ENCODE measurements around the gene RAD51B.
"Not testable (repeated sequence)": the region's sequence is repeated elsewhere in the genome, so short reads cannot be mapped to it uniquely, and the experiment has no call there.

Gene RAD51B

GRCh38 chr14:68198713-68199495 is 379.3 kb downstream of the RAD51B start:
- no peak for DNase-seq (ENCODE audit: low read depth in 3 of 3, low spot score in 1 of 3)

DNA sequence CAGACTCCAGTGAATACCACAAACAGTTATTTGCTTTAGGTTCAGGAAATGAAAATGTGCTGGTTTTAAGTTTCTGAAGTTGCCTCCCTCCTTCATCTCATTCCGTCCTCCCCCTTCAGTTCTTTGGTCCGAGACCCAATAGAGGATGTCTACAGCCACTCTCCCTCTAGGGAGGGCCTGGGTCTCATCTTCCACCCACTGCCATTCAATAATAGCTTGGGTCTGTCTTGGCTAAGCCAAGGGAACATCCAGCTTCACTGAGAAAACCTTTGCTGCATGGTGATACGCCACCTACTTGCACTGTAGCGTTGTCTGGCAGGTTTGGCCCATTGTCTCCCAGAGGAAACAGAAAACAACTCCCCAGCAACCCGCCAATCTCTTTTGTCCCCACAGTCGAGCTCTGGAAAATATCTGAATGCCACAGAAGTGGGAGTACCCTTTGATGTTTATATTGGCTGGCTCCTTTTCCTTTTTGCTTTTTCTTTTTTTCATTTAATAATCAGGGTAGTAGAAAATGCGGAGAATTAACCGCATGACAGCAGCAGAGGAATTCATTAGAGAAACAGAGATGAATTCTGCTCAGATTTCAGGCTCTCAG is 380.1 kb downstream of the RAD51B start:
- no peak for DNase-seq (ENCODE audit: low read depth in 3 of 3, low spot score in 1 of 3)

DNA sequence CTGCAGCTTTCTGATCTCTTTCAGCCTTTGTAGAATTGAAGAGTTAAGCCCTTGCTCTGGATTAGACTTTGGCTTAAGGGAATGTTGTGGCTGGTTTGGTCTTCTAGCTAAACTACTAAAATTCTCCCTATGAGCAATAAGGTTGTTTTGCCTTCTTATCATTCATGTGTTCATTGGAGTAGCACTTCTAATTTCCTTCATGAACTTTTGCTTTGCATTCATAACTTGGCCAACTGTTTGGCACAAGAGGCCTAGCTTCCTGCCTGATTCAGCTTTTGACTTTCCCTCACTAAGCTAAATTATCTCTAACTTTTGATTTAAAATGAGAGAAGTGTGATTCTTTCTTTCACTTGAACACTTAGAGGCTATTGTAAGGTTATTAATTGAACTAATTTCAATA is 384.3 kb downstream of the RAD51B start:
- no peak for DNase-seq (ENCODE audit: low read depth in 3 of 3, low spot score in 1 of 3)

- DNase-seq (ENCODE audit: low read depth in 3 of 3, low spot score in 1 of 3) = no peak
These were observed 388.6 kb downstream of the RAD51B start for GRCh38 chr14:68208218-68208617.

DNA sequence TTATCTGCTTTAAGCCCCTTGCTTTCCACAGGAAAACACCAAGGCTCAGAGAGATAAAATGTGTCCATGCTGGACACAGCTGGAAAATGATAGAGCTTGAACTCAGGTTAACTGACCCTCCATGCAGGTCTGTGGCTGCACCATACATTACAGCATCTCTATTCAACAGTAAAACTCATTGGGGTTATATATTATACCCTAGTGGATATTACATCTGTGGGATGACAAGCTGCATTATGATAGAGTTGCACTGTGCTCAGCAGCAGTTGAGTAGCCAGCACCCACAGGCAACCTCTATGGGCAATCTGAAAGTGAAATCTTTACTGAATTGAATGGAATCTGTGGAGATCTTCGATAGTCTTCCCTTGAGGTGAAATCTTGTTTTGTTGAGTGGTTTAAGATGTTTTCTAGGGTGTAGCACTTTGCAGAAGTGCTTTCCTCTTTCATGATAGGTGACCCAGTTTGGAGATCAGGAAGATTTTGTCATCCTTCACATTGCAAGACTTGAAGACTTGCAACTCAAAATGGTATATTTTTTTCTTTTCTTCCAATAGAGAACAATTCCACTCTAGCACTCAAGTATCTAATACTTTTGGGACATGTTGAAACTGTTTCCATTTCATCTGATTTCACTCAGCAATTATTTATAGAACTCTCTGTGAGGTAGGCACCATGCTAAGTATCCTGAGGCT is 389.2 kb downstream of the RAD51B start:
- no peak for DNase-seq (ENCODE audit: low read depth in 3 of 3, low spot score in 1 of 3)

GRCh38 chr14:68210729-68211299 is 391.2 kb downstream of the RAD51B start:
- peak in 1 of 3 donors; percentile 3 for DNase-seq (ENCODE audit: low read depth in 3 of 3, low spot score in 1 of 3)

GRCh38 chr14:68211421-68211820 is 391.8 kb downstream of the RAD51B start:
- no peak for DNase-seq (ENCODE audit: low read depth in 3 of 3, low spot score in 1 of 3)

- DNase-seq (ENCODE audit: low read depth in 3 of 3, low spot score in 1 of 3) = no peak
These were observed 392.3 kb downstream of the RAD51B start for GRCh38 chr14:68211886-68212285.

GRCh38 chr14:68212361-68212760 is 392.8 kb downstream of the RAD51B start:
- DNase-seq (ENCODE audit: low read depth in 3 of 3, low spot score in 1 of 3) = no peak

GRCh38 chr14:68214431-68214830 is 394.9 kb downstream of the RAD51B start:
- no peak for DNase-seq (ENCODE audit: low read depth in 3 of 3, low spot score in 1 of 3)

DNA sequence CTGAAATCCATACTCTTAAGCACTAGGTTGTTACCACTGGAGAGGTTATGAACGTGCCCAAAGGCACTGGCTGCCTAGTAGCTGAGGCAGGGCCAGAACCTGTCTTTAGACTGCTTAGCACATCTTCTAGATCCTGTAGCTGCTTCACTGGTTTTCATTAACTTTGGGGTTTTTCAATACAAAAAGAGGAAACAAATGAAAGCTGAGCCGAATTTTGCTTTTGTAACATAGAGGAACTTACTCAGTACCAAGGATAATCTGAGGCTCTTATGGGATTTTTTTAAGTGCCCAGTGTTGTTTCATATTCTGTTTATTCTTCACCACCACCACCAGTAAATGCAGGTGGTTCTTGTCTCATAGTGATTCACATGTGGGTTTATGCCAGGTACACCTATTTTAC is 396.1 kb downstream of the RAD51B start:
- DNase-seq (ENCODE audit: low read depth in 3 of 3, low spot score in 1 of 3) = no peak

GRCh38 chr14:68216079-68216478 is 396.5 kb downstream of the RAD51B start:
- DNase-seq (ENCODE audit: low read depth in 3 of 3, low spot score in 1 of 3) = no peak

DNA sequence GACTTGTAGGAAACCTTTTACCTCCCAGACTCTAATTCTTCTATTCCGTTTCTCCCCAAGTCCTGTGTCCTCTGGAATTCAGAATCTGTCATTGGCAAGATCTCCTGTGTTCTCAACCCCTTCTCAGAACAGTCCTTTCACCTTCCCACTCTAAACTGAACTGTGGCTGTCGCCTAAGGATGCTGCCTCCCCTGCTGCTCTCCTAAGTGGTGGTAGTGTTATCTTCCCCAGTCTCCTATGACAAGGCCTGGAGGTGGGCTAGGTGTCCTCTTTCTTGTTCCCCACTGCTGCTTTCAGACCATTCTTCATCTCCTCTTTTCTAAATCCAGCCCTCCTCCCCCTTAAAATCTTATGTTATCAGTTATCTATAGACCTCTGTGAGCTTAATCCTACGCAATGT is 397.4 kb downstream of the RAD51B start:
- DNase-seq (ENCODE audit: low read depth in 3 of 3, low spot score in 1 of 3) = no peak

DNA sequence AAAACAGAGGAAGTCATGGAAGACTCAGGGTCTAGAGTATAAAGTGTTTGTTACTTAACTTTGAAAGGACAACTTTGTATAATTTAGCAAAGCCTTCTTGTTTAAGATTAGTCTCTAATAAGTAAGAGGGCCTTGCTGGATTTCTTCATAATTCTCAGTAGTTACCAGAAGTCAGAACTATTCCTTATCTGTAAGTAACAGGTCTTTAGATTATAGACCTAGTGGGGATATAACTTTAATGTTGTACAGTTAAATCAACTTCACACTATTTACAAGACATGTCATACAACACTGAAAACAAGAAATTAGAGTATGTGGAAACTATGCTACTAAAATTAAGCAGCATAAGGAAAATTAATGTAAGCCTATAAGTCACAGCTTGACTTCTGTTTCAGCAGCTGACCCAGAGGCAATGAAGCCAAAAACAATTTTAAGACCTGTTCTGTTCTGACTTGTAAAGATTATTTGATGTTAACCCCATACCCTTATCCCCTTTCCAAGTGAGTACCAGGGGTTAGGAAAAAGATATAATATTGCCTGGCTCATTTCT is 398.3 kb downstream of the RAD51B start:
- no peak for DNase-seq (ENCODE audit: low read depth in 3 of 3, low spot score in 1 of 3)

DNA sequence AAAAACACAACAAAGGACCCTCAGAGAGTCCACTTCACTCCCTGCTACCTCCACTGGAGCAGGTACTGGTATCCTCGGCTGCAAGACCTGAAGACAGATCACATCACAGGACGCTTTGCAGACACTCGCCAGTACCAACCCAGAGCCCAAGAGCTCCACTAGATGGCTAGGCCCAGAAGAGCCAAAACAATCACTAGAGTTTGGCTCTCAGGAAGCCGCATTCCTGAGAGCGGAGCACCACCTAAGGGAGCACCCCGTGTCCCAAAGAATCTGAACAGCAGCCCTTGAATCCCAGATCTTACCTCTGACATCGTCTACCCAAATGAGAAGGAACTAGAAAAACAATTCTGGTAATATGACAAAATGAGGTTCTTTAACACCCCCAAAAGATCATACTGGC is 399.8 kb downstream of the RAD51B start:
- DNase-seq (ENCODE audit: low read depth in 3 of 3, low spot score in 1 of 3) = no peak

GRCh38 chr14:68221046-68221445 is 401.5 kb downstream of the RAD51B start:
- DNase-seq (ENCODE audit: low read depth in 3 of 3, low spot score in 1 of 3) = not testable (repeated sequence)

DNA sequence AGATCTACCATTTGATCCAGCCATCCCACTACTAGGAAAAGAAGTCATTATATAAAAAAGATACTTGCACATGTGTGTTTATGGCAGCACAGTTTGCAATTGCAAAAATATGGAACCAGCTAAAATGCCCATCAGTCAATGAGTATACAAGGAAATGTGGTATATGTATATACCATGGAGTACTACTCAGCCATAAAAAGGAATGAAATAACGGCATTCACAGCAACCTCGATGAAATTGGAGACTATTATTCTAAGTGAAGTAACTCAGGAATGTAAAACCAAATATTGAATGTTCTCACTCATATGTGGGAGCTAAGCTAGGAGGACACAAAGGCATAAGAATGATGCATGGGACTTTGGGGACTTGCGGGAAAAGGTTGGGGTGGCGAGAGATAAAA is 402.6 kb downstream of the RAD51B start:
- DNase-seq (ENCODE audit: low read depth in 3 of 3, low spot score in 1 of 3) = no peak

- no peak for DNase-seq (ENCODE audit: low read depth in 3 of 3, low spot score in 1 of 3)
These were observed 403.1 kb downstream of the RAD51B start for GRCh38 chr14:68222726-68223125.

DNA sequence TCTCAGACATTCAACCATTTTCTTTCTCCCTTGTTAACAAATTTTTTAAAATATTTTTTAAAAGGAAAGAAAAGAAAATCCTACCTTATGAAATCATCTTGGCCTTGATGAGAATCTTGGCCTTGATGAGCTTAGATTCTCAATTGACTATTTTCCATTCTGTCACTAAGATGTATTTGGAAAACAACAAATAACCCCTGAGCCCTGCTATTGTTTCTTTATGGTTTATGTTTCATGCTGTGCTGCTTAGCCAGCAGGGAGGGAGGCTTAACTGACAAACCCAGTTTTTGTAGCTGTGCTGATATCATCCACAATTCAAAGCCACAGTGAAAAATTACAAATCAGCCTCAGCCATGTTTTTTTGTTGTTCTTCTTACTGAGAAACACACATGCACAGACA is 404.1 kb downstream of the RAD51B start:
- no peak for DNase-seq (ENCODE audit: low read depth in 3 of 3, low spot score in 1 of 3)

DNA sequence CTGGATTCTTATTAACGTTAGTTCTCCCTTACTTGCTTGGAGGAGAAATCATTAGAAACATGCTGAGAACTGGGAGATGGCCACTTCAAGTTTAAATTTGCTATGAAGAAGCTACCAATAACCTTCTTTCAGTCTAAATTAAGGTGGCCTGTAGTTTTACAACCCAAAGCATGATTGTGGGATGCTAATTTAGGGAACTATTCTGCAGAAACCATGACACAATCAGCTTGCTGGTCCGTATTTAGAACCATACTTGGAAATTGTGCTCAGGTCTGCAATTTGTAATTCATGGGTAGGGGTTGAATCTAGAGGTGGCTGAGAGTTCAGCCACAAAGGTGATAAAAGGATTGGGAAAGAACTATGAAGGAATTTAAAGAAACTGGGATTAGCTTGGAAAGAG is 405.7 kb downstream of the RAD51B start:
- no peak for DNase-seq (ENCODE audit: low read depth in 3 of 3, low spot score in 1 of 3)

DNA sequence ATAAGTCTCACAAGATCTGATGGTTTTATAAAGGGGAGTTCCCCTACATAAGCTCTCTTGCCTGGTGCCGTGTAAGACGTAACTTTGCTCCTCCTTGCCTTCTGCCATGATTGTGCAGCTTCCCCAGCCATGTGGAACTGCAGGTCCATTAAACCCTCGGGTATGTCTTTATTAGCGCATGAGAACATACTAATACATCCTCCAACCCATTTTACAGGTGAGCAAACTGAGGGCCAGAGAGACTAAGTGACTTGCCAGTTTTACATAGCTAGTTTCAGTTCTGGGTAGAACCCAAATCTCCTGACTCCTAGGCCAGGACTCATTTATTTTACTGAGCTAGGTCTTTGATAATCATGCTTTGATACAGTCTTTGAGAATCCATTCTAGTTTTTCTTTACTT is 406.9 kb downstream of the RAD51B start:
- DNase-seq (ENCODE audit: low read depth in 3 of 3, low spot score in 1 of 3) = no peak

- DNase-seq (ENCODE audit: low read depth in 3 of 3, low spot score in 1 of 3) = no peak
These were observed 409.1 kb downstream of the RAD51B start for GRCh38 chr14:68228656-68229055.

Data from stimulated activated CD4-positive, alpha-beta T cell treated with anti-CD3 and anti-CD28 coated beads, TNF-alpha, amount 100 ng/mL, for 1 hour (primary cell).